Measurements from ENCODE around the gene DPF3.

DNA sequence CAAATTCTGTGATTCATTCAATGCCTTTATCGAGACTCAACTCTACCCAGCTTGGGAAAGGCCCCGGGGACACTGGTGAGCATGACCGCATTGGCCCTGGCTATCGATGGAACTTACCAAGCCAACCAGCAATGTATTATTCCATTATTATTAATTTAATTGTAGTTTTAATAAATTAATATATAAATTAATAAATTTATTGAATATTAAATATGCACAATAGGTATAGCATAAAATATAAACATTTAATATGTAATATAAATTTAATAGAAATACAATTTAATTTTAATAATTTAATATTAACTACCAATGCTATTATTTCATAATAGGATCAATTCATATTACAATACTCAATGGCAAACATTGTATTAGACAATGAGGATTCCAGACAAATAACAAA lies 163.4 kb downstream of the DPF3 start:
- no peak for TF ChIP-seq CTCF (IDR thresholded peaks at IDR 0.05)
- TF ChIP-seq POLR2AphosphoS5 (IDR thresholded peaks at IDR 0.05; ENCODE audit: low read depth, low read length) = no peak
- no peak for TF ChIP-seq SIN3A (IDR thresholded peaks at IDR 0.05; ENCODE audit: borderline replicate concordance, insufficient read depth, low read depth, low read length)
